ENCODE results near the gene CAPZB.

CAPZB gene

GRCh38 chr1:19404748-19405147, 80.6 kb downstream of the CAPZB start:
- peak in 1 of 2 experiments; percentile 38 for DNase-seq

GRCh38 chr1:19403256-19403655, 82.1 kb downstream of the CAPZB start:
- no peak for DNase-seq

GRCh38 chr1:19402031-19402813, 83.1 kb downstream of the CAPZB start:
- no peak for DNase-seq

- no peak for DNase-seq
Measured at GRCh38 chr1:19401535-19401889, 83.8 kb downstream of the CAPZB start.

GRCh38 chr1:19400875-19401534, 84.3 kb downstream of the CAPZB start:
- DNase-seq: no peak

- no peak for DNase-seq
Measured at GRCh38 chr1:19400192-19400611, 85.1 kb downstream of the CAPZB start.

GRCh38 chr1:19398309-19398760, 87.0 kb downstream of the CAPZB start:
- no peak for DNase-seq

- no peak for DNase-seq
Measured at GRCh38 chr1:19397217-19397945, 88.0 kb downstream of the CAPZB start.

GRCh38 chr1:19396280-19396679, 89.1 kb downstream of the CAPZB start:
- no peak for DNase-seq

- no peak for DNase-seq
Measured at GRCh38 chr1:19395678-19396192, 89.6 kb downstream of the CAPZB start.

GRCh38 chr1:19393046-19393445, 92.3 kb downstream of the CAPZB start:
- no peak for DNase-seq

GRCh38 chr1:19392221-19392620, 93.1 kb downstream of the CAPZB start:
- no peak for DNase-seq

- no peak for DNase-seq
Measured at GRCh38 chr1:19391596-19391981, 93.8 kb downstream of the CAPZB start.

GRCh38 chr1:19390901-19391595, 94.3 kb downstream of the CAPZB start:
- peak in 1 of 2 experiments; percentile 33 for DNase-seq

GRCh38 chr1:19390166-19390850, 95.0 kb downstream of the CAPZB start:
- DNase-seq: no peak

GRCh38 chr1:19388980-19389379, 96.4 kb downstream of the CAPZB start:
- DNase-seq: no peak

GRCh38 chr1:19387045-19387467, 98.3 kb downstream of the CAPZB start:
- no peak for DNase-seq

GRCh38 chr1:19385869-19386591, 99.3 kb downstream of the CAPZB start:
- DNase-seq: no peak

- DNase-seq: no peak
Measured at GRCh38 chr1:19385221-19385620, 100.1 kb downstream of the CAPZB start.

GRCh38 chr1:19384772-19385187, 100.6 kb downstream of the CAPZB start:
- DNase-seq: no peak

GRCh38 chr1:19384113-19384512, 101.2 kb downstream of the CAPZB start:
- no peak for DNase-seq

GRCh38 chr1:19382222-19382621, 103.1 kb downstream of the CAPZB start:
- no peak for DNase-seq

All from NCI-H524 (cell line).